GM21390 (cell line): ENCODE measurements around the gene ZCCHC9.

Source experiments
- ATAC-seq: cut with Tn5 transposase; IDR thresholded peaks from one replicate; pipeline ENCODE4 v1.9.1; 2021; ENCODE audit not compliant: unreplicated experiment

ZCCHC9 gene

GRCh38 chr5:81354093-81354492, 52.7 kb downstream of the ZCCHC9 start:
- no peak for ATAC-seq

- no peak for ATAC-seq
Measured at GRCh38 chr5:81355291-81356251, 54.2 kb downstream of the ZCCHC9 start.

- ATAC-seq = no peak
Measured at GRCh38 chr5:81359108-81359507, 57.7 kb downstream of the ZCCHC9 start.

GRCh38 chr5:81359881-81360280, 58.5 kb downstream of the ZCCHC9 start:
- no peak for ATAC-seq

- no peak for ATAC-seq
Measured at GRCh38 chr5:81360640-81361039, 59.3 kb downstream of the ZCCHC9 start.

- no peak for ATAC-seq
Measured at GRCh38 chr5:81361600-81361999, 60.2 kb downstream of the ZCCHC9 start.
